RWPE1 (cell line): ENCODE results near the gene FRMD4B.
"Not testable (repeated sequence)": the region's sequence is repeated elsewhere in the genome, so short reads cannot be mapped to it uniquely, and the experiment has no call there.

Experiments used
- CTCF ChIA-PET: fragments of 350-600 bp; sonication (Branson Sonifier 250); formaldehyde crosslinking; extraction: SDS; loops from one replicate; lab custom pipeline; 2021; lab: Yijun Ruan, JAX
- POLR2A ChIA-PET: fragments of 400-600 bp; formaldehyde crosslinking; extraction: SDS; loops from one replicate; lab custom pipeline; 2020; ENCODE audit warnings: antibody characterized with exemption; ENCODE audit not compliant: low non-redundant PET; lab: Yijun Ruan, JAX
- DNase-seq: peaks from one replicate; pipeline ENCODE4 v3.0.0; 2012; ENCODE audit warnings: low spot score
- H3K27ac ChIP-seq: fragments of 450-650 bp; 2 replicates; pipeline ENCODE4 v1.5.1; 2017
- TF ChIP-seq, protein P1 (sequence below): fragments of 450-650 bp; conservative IDR thresholded peaks from 2 replicates; pipeline ENCODE4 v1.5.1; 2017; ENCODE audit warnings: low read depth, mild to moderate bottlenecking

Gene FRMD4B

DNA sequence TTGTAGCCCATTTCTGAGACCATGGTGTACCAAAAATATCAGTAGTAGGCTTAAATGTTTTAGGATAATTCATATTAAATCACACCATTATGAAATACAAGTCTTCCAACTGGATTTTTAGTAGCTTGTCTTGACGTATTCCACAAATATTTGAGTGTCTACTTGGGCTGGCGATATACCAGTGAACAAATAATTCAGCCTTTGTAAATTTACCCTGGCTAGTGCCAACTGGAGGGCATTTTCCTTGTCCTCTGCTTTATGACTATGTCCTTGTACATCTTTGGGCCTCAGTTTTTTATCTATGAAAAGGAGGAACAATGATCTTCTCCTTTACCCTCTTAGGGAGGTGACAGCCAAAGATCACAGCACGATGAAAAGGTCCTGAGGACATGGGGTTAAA, 114.8 kb downstream of the FRMD4B start:
- CTCF ChIA-PET, result no interaction called here

DNA sequence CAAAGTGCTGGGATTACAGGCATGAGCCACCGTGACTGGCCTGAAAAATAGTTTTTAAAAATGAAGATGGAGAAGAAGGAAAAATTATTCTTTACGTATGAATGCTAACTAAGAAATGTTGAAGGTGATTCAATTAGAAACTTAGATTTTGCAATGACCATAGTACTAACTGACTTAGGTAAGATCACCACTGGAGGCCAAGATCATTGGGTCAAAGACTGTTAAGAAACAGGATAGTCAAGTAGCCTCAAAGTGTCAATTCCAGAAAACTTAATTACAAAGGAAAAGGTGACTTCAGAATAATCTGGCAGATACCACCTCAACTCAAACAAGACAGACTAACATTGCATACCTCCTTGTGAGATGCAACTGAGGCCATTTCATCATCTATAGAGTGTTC, 119.3 kb downstream of the FRMD4B start:
- no peak overlapping the region for H3K27ac ChIP-seq
- POLR2A ChIA-PET, result no interaction called here
- no peak for DNase-seq
- TF ChIP-seq, protein P1, sequence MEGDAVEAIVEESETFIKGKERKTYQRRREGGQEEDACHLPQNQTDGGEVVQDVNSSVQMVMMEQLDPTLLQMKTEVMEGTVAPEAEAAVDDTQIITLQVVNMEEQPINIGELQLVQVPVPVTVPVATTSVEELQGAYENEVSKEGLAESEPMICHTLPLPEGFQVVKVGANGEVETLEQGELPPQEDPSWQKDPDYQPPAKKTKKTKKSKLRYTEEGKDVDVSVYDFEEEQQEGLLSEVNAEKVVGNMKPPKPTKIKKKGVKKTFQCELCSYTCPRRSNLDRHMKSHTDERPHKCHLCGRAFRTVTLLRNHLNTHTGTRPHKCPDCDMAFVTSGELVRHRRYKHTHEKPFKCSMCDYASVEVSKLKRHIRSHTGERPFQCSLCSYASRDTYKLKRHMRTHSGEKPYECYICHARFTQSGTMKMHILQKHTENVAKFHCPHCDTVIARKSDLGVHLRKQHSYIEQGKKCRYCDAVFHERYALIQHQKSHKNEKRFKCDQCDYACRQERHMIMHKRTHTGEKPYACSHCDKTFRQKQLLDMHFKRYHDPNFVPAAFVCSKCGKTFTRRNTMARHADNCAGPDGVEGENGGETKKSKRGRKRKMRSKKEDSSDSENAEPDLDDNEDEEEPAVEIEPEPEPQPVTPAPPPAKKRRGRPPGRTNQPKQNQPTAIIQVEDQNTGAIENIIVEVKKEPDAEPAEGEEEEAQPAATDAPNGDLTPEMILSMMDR, result no peak
- CTCF ChIA-PET, result no interaction called here

More for the DNA sequence above, 114.8 kb downstream of the FRMD4B start:
- TF ChIP-seq, protein P1, result no peak
- POLR2A ChIA-PET, result no interaction called here
- no peak for DNase-seq
- no peak overlapping the region for H3K27ac ChIP-seq

DNA sequence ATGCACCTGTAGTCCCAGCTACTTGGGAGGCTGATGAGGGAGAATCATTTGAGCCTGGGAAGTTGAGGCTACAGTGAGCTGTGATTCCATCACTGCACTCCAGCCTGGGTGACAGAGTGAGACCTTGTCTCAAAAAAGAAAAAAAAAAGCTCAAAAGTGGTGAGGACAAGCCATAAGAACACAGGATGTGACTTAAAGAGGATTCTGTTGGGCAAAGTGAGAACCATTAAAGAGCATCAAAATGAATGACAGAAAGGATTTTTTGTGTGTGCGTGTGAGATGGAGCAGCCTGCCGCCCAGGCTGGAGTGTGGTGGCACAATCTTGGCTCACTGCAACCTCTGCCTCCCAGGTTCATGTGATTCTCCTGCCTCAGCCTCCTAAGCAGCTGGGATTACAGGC, 119.8 kb downstream of the FRMD4B start:
- CTCF ChIA-PET, H3K27ac ChIP-seq, DNase-seq, POLR2A ChIA-PET: not testable (repeated sequence)

DNA sequence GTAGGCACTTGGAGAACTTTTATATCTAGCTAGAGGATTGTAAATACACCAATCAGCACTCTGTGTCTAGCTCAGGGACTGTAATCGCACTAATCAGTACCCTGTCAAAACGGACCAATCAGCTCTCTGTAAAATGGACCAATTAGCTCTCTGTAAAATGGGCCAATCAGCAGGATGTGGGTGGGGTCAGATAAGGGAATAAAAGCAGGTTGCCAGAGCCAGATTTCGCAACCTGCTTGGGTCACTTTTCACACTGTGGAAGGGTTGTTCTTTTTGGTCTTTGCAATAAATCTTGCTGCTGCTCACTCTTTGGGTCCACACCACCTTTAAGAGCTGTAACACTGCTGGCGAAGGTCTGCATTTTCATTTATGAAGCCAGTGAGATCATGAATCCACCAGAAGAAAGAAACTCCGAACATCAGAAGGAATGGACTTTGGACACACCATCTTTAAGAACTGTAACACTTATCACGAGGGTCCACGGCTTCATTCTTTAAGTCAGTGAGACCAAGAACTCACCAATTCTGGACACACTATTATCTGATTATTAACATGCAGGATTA, 125.0 kb downstream of the FRMD4B start:
- DNase-seq, H3K27ac ChIP-seq, POLR2A ChIA-PET, CTCF ChIA-PET: not testable (repeated sequence)

DNA sequence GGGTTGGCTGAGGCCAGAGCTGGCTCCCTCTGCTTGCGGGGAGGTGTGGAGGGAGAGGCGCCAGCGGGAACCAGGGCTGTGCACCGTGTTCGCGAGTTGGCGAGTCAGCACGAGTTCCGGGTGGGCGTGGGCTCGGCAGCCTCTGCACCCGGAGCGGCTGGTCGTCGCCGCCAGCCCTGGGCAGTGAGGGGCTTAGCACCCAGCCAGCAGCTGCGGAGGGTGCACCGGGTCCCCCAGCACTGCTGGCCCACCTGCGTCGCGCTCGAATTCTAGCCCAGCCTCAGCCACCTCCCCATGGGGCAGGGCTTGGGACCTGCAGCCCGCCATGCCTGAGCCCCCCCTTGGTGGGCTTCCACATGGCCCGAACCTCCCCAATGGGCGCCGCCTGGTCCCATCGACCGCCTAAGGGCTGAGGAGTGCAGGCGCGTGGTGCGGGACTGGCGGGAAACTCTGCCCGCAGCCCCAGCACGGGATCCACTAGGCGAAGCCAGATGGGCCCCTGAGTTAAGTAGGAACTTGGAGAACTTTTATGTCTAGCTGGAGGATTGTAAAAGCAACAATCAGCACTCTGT, 125.6 kb downstream of the FRMD4B start:
- POLR2A ChIA-PET, result no interaction called here

DNA sequence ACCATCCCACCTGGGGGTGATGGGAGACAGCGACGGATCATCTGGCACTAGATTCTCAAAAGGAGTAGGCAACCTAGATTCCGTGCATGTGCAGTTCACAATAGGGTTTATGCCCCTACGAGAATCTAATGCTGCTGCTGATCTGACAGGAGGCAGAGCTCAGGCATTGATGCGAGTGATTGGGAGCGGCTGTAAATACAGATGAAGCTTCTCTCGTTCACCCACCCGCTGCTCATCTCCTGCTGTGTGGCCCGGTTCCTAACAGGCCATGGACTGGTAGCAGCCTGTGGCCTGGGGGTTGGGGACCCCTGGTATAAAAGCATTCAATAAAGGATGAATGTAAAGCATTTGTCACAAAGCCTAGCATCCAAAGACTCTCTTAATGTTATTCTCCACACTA, 126.8 kb downstream of the FRMD4B start:
- no peak for DNase-seq
- TF ChIP-seq, protein P1, result no peak
- H3K27ac ChIP-seq, result no peak overlapping the region
- POLR2A ChIA-PET, result no interaction called here
- CTCF ChIA-PET, result no interaction called here

More for the DNA sequence above, 125.6 kb downstream of the FRMD4B start:
- DNase-seq, result no peak
- CTCF ChIA-PET, result no interaction called here
- TF ChIP-seq, protein P1, result no peak
- no peak overlapping the region for H3K27ac ChIP-seq

DNA sequence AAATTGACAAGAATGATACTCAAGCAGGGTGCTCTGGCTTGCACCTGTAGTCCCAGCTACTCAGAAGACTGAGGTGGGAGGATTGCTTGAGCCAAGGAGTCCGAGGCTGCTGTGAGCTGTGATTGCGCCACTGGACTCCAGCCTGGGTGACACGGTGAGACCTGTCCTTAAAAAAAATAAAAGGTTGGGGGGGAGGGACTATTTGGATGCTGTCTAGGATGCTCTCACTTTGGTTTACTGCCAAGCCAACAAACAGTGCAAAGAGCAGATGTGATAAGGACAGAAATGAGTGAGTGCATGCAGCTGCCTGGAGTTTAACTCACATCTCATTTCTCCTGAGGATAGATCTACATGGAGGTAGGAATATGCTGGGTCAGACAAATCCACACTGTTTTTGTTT, 130.0 kb downstream of the FRMD4B start:
- ChIA-PET CTCF (no interaction called here), POLR2A (no interaction called here)
- DNase-seq, result no peak
- no peak overlapping the region for H3K27ac ChIP-seq
- TF ChIP-seq, protein P1, result no peak
